Amniotic stem cell (primary cell): Measurements from ENCODE around the gene PLAAT5.
A peak's percentile ranks its signal among the peaks of the same experiment; 100 is the strongest.
"Not testable (repeated sequence)": the region's sequence is repeated elsewhere in the genome, so short reads cannot be mapped to it uniquely, and the experiment has no call there.

Source experiments
- DNase-seq: peaks from one replicate; lab custom pipeline; 2025; lab: John Stamatoyannopoulos, UW

PLAAT5 gene

GRCh38 chr11:63480039-63480438 lies 10.9 kb downstream of the PLAAT5 start:
- DNase-seq = no peak

- DNase-seq = peak; percentile 48
These were observed 12.1 kb downstream of the PLAAT5 start for GRCh38 chr11:63478896-63479295.

- DNase-seq = no peak
These were observed 14.3 kb downstream of the PLAAT5 start for GRCh38 chr11:63476618-63477017.

GRCh38 chr11:63472372-63472771 lies 18.6 kb downstream of the PLAAT5 start:
- no peak for DNase-seq

- no peak for DNase-seq
These were observed 20.7 kb downstream of the PLAAT5 start for GRCh38 chr11:63470311-63470710.

- DNase-seq = no peak
These were observed 28.8 kb downstream of the PLAAT5 start for GRCh38 chr11:63462137-63462536.

- no peak for DNase-seq
These were observed 31.4 kb downstream of the PLAAT5 start for GRCh38 chr11:63459586-63459985.

GRCh38 chr11:63448646-63449045 lies 42.3 kb downstream of the PLAAT5 start:
- DNase-seq = no peak

- DNase-seq = no peak
These were observed 45.2 kb downstream of the PLAAT5 start for GRCh38 chr11:63445720-63446119.

- DNase-seq = no peak
These were observed 45.8 kb downstream of the PLAAT5 start for GRCh38 chr11:63445118-63445517.

GRCh38 chr11:63444160-63444559 lies 46.8 kb downstream of the PLAAT5 start:
- DNase-seq = no peak

GRCh38 chr11:63443714-63444113 lies 47.3 kb downstream of the PLAAT5 start:
- no peak for DNase-seq

GRCh38 chr11:63435831-63436230 lies 55.1 kb downstream of the PLAAT5 start:
- not testable (repeated sequence) for DNase-seq

GRCh38 chr11:63435351-63435750 lies 55.6 kb downstream of the PLAAT5 start:
- not testable (repeated sequence) for DNase-seq

GRCh38 chr11:63430731-63431130 lies 60.2 kb downstream of the PLAAT5 start:
- not testable (repeated sequence) for DNase-seq

- no peak for DNase-seq
These were observed 62.9 kb downstream of the PLAAT5 start for GRCh38 chr11:63427971-63428508.

- no peak for DNase-seq
These were observed 73.7 kb downstream of the PLAAT5 start for GRCh38 chr11:63417174-63417852.
